H1 (cell line): ENCODE results near the gene CABCOCO1. TPM values are rescaled to one million over a fixed set of nuclear protein-coding genes. Genes with fewer than 3 reads are reported as not detected.

Experiments
- polyA plus RNA-seq, 7 experiments: library from polyadenylated mRNA; depleted of rRNA in 3 of 7; stranded (reverse) in 5 of 7; unstranded in 2 of 7; fragments of >200 nt in 5 of 7; fragments of 200-250 nt in 2 of 7; gene quantifications; 1 replicate in 5 of 7; 2 replicates in 1 of 7; 4 replicates in 1 of 7; pipeline versions ENCODE4 v1.2.1 to v1.2.3, GENCODE V29; 2011 to 2013; ENCODE audit warnings: missing spikeins in 2 of 7, mixed read lengths in 2 of 7
- total RNA-seq: library from RNA; stranded (reverse); fragmentation: NEBNext Ultra II Directional; extraction: Animal tissue kit (Norgen Biotek cat#: 25700); gene quantifications from 2 replicates; pipeline ENCODE4 v1.2.1, GENCODE V29; 2021

Gene CABCOCO1
- total and polyA plus RNA-seq, 2 of the 8 experiments (the other 6 are each of a cell fraction or from before 2014, with no cell fraction given), result not detected

Other genes starting within 250 kb of the CABCOCO1 start
- gene TMEM26, start 209.5 kb upstream of the CABCOCO1 start, total RNA-seq, result 1.9 and 2.8 TPM in 2 replicates
- 0.77 and 1.6 TPM in 2 replicates for gene TMEM26, start 209.5 kb upstream of the CABCOCO1 start, polyA plus RNA-seq (2011; rRNA removed)
- 0.90 and 1.1 TPM in 2 replicates for gene ARID5B, start 238.8 kb downstream of the CABCOCO1 start, total RNA-seq
- gene ARID5B, start 238.8 kb downstream of the CABCOCO1 start, polyA plus RNA-seq (2011; rRNA removed), result 0.13 and 0.21 TPM in 2 replicates